A673 (cell line): ENCODE measurements around the gene SDE2. TPM values are rescaled to one million over a fixed set of nuclear protein-coding genes. Genes with fewer than 3 reads are reported as not detected.

ENCODE experiments used
- BruUV-seq: library from RNA; stranded (reverse); fragments of 400-500 nt; replicated peaks from 2 replicates; lab custom pipeline; 2021; lab: Mats Ljungman, UMichigan
- CTCF ChIA-PET: fragments of 300-600 bp; sonication (Branson Sonifier 250); formaldehyde crosslinking; loops from one replicate; lab custom pipeline; 2022; ENCODE audit warnings: antibody characterized with exemption; lab: Charles Lee
- POLR2A ChIA-PET: fragments of 300-600 bp; sonication (Branson Sonifier 250); formaldehyde crosslinking; loops from one replicate; lab custom pipeline; 2022; ENCODE audit warnings: antibody characterized with exemption; ENCODE audit not compliant: low non-redundant PET; lab: Charles Lee
- DNase-seq: peaks from one replicate; pipeline ENCODE4 v3.0.0-alpha.2; 2015; ENCODE audit warnings: low spot score
- H3K27ac ChIP-seq: fragments of 200-600 bp; sonication (generic); 2 replicates; pipeline ENCODE4 v1.5.1; 2016; ENCODE audit warnings: mixed run types, low read depth, mild to moderate bottlenecking, mixed read lengths, antibody characterized with exemption, low read length; ENCODE audit not compliant: poor library complexity, severe bottlenecking
- H3K27me3 ChIP-seq: fragments of 200-600 bp; sonication (generic); replicated peaks from 2 replicates; pipeline ENCODE4 v1.6.1; 2017; ENCODE audit warnings: mixed run types, low read depth, mild to moderate bottlenecking, mixed read lengths, antibody characterized with exemption, low read length; ENCODE audit not compliant: insufficient read depth, poor library complexity
- H3K36me3 ChIP-seq: fragments of 200-600 bp; sonication (generic); 2 replicates; pipeline ENCODE4 v1.6.1; 2016; ENCODE audit warnings: mixed run types, mild to moderate bottlenecking, mixed read lengths, antibody characterized with exemption, low read length; ENCODE audit not compliant: insufficient read depth, poor library complexity, severe bottlenecking
- H3K4me1 ChIP-seq: fragments of 200-600 bp; sonication (generic); 2 replicates; pipeline ENCODE4 v1.6.1; 2017; ENCODE audit warnings: mixed run types, mild to moderate bottlenecking, mixed read lengths, antibody characterized with exemption, low read length; ENCODE audit not compliant: insufficient read depth, poor library complexity, severe bottlenecking
- H3K4me3 ChIP-seq: fragments of 200-600 bp; sonication (generic); 2 replicates; pipeline ENCODE4 v1.5.1; 2016; ENCODE audit warnings: low read depth, mixed run types, mild to moderate bottlenecking, mixed read lengths, low read length; ENCODE audit not compliant: poor library complexity, severe bottlenecking
- H3K9me3 ChIP-seq: fragments of 200-600 bp; sonication (generic); 2 replicates; pipeline ENCODE4 v1.6.1; 2016; ENCODE audit warnings: mixed run types, low read depth, mild to moderate bottlenecking, mixed read lengths, antibody characterized with exemption, low read length; ENCODE audit not compliant: poor library complexity, severe bottlenecking
- CTCF ChIP-seq: fragments of 300-800, 200-600 bp; sonication (generic); conservative IDR thresholded peaks from 2 replicates; pipeline ENCODE4 v1.5.1; 2017; ENCODE audit warnings: low read depth, mild to moderate bottlenecking, antibody characterized with exemption, low read length, moderate library complexity, mixed read lengths
- EZH2 ChIP-seq: fragments of 200-600 bp; sonication (generic); IDR thresholded peaks from 2 replicates; pipeline ENCODE4 v1.6.1; 2017; ENCODE audit warnings: borderline replicate concordance, low read depth, mild to moderate bottlenecking, mixed read lengths, antibody characterized with exemption, low read length; ENCODE audit not compliant: poor library complexity, severe bottlenecking
- intact Hi-C: fragments of 100-400 bp; cut with micrococcal nuclease; formaldehyde crosslinking; loops from one replicate; pipeline ENCODE4 v1.10.0; 2022; ENCODE audit not compliant: unreplicated experiment
- total RNA-seq: library from RNA; stranded (reverse); gene quantifications from 2 replicates; pipeline ENCODE4 v1.2.3, GENCODE V29; 2021

SDE2 gene
- total RNA-seq, 1 experiment from 2014 or later: 26.7 TPM

GRCh38 chr1:225946803-225947202 lies 52.3 kb downstream of the SDE2 start:
- no peak for DNase-seq
- POLR2A ChIA-PET: no interaction called here
- no peak overlapping the region for H3K4me3 ChIP-seq
- no peaks in the 10 kb centered on the region for H3K27me3 ChIP-seq
- H3K27ac ChIP-seq: no peak overlapping the region
- BruUV-seq: no TSS peak
- no peaks in the 10 kb centered on the region for H3K36me3 ChIP-seq
- intact Hi-C loops: no loop called here
- CTCF ChIA-PET: no interaction called here
- no peaks in the 10 kb centered on the region for H3K9me3 ChIP-seq
- no peaks in the 10 kb centered on the region for H3K4me1 ChIP-seq
- TF ChIP-seq EZH2 (no peak), CTCF (no peak)

GRCh38 chr1:225946082-225946620 lies 53.0 kb downstream of the SDE2 start:
- ChIA-PET CTCF (no interaction called here), POLR2A (no interaction called here)
- H3K4me1 ChIP-seq: no peaks in the 10 kb centered on the region
- no peaks in the 10 kb centered on the region for H3K27me3 ChIP-seq
- TF ChIP-seq EZH2: no peak
- TF ChIP-seq CTCF: no peak
- H3K4me3 ChIP-seq: no peak overlapping the region
- DNase-seq: no peak
- no peak overlapping the region for H3K27ac ChIP-seq
- no peaks in the 10 kb centered on the region for H3K9me3 ChIP-seq
- H3K36me3 ChIP-seq: no peaks in the 10 kb centered on the region
- intact Hi-C loops: no loop called here
- BruUV-seq: no TSS peak

- no TSS peak for BruUV-seq
- ChIA-PET CTCF (interaction anchor here (0.5 kb wide), 1 partner anchor 295 kb away, joined by 7 read pairs; no protein-coding TSS in a partner anchor), POLR2A (no interaction called here)
- no peak for DNase-seq
- no peaks in the 10 kb centered on the region for H3K36me3 ChIP-seq
- H3K4me3 ChIP-seq: no peak overlapping the region
- no peaks in the 10 kb centered on the region for H3K27me3 ChIP-seq
- H3K27ac ChIP-seq: no peak overlapping the region
- TF ChIP-seq EZH2: no peak
- TF ChIP-seq CTCF: no peak
- intact Hi-C loops: no loop called here
- H3K4me1 ChIP-seq: no peaks in the 10 kb centered on the region
- H3K9me3 ChIP-seq: no peaks in the 10 kb centered on the region
Observed at GRCh38 chr1:225945564-225945963, 53.6 kb downstream of the SDE2 start.
